DOHH2 (cell line): ENCODE measurements around the gene MRM2.

Source experiments
- EZH2phosphoT487 ChIP-seq: fragments of 200-600 bp; sonication (generic); IDR thresholded peaks from 2 replicates; pipeline ENCODE4 v1.6.1; 2017; ENCODE audit warnings: borderline replicate concordance, mild to moderate bottlenecking, antibody characterized with exemption, low read length, moderate library complexity, mixed read lengths
- TF ChIP-seq, protein P1 (sequence below): fragments of 200-600 bp; sonication (generic); IDR thresholded peaks from one replicate; pipeline ENCODE4 v1.5.1; 2014; ENCODE audit warnings: antibody characterized with exemption, mild to moderate bottlenecking, low read depth, low read length; ENCODE audit not compliant: poor library complexity, severe bottlenecking

DNA sequence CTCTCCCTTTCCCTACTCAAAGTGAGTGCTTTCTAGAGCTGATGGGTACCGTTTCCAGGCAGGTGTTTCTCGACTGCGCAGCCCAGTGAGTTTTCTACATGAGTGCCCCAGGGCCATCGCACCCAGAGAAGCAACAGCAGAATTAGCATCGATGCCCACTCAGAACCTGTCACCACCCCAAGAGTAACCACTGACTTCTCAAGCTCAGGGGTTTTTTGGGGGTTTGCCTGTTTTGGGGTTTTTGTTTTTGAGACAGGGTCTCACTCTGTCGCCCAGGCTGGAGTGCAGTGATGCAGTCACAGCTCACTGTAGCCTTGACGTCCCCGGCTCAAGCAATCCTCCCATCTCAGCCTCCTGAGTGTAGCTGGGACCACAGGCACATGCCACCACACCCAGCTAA is 46.5 kb upstream of the MRM2 start:
- TF ChIP-seq, protein P1, sequence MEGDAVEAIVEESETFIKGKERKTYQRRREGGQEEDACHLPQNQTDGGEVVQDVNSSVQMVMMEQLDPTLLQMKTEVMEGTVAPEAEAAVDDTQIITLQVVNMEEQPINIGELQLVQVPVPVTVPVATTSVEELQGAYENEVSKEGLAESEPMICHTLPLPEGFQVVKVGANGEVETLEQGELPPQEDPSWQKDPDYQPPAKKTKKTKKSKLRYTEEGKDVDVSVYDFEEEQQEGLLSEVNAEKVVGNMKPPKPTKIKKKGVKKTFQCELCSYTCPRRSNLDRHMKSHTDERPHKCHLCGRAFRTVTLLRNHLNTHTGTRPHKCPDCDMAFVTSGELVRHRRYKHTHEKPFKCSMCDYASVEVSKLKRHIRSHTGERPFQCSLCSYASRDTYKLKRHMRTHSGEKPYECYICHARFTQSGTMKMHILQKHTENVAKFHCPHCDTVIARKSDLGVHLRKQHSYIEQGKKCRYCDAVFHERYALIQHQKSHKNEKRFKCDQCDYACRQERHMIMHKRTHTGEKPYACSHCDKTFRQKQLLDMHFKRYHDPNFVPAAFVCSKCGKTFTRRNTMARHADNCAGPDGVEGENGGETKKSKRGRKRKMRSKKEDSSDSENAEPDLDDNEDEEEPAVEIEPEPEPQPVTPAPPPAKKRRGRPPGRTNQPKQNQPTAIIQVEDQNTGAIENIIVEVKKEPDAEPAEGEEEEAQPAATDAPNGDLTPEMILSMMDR = no peak
- no peak for TF ChIP-seq EZH2phosphoT487
